IMR-90 (cell line): ENCODE results near the gene SARDH. TPM values are rescaled to one million over a fixed set of nuclear protein-coding genes. Genes with fewer than 3 reads are reported as not detected.

Source experiments
- ATAC-seq: fragments of 200-7000 bp; cut with Tn5 transposase; 2 replicates; pipeline ENCODE4 v1.9.1; 2020; ENCODE audit warnings: low read depth, mild to moderate bottlenecking, moderate library complexity
- BruUV-seq: library from RNA; stranded (reverse); fragments of 400-500 nt; replicated peaks from 2 replicates; lab custom pipeline; 2021; lab: Mats Ljungman, UMichigan
- CTCF ChIA-PET: fragments of 300-600 bp; formaldehyde crosslinking; extraction: SDS; loops from one replicate; lab custom pipeline; 2021; ENCODE audit warnings: antibody characterized with exemption; lab: Yijun Ruan, JAX
- POLR2A ChIA-PET: fragments of 300-600 bp; sonication (Branson Sonifier 250); formaldehyde crosslinking; loops from one replicate; lab custom pipeline; 2022; ENCODE audit warnings: antibody characterized with exemption; ENCODE audit not compliant: unreplicated experiment; lab: Charles Lee
- DNase-seq: peaks from one replicate; pipeline ENCODE4 v3.0.0; 2013
- H2AFZ ChIP-seq: replicated peaks from 2 replicates; pipeline ENCODE3; 2013; ENCODE audit warnings: low read length, mild to moderate bottlenecking; ENCODE audit not compliant: poor library complexity
- H2AK5ac ChIP-seq: 2 replicates; pipeline ENCODE4 v1.6.1; 2013; ENCODE audit warnings: low read depth, low read length, inconsistent platforms
- H2AK9ac ChIP-seq: replicated peaks from 2 replicates; pipeline ENCODE3; 2013; ENCODE audit warnings: mild to moderate bottlenecking, low read depth, low read length, moderate library complexity; ENCODE audit not compliant: poor library complexity
- H2BK120ac ChIP-seq: 2 replicates; pipeline ENCODE4 v1.6.1; 2013; ENCODE audit warnings: low read depth, low read length, inconsistent platforms
- H2BK15ac ChIP-seq: 3 replicates; pipeline ENCODE4 v1.6.1; 2013; ENCODE audit warnings: low read depth, low read length, inconsistent platforms
- H2BK20ac ChIP-seq: 2 replicates; pipeline ENCODE4 v1.6.1; 2013; ENCODE audit warnings: low read depth, mild to moderate bottlenecking, inconsistent platforms, low read length, moderate library complexity
- H2BK5ac ChIP-seq: 2 replicates; pipeline ENCODE4 v1.6.1; 2013; ENCODE audit warnings: mild to moderate bottlenecking, low read depth, low read length, inconsistent platforms; ENCODE audit not compliant: poor library complexity, severe bottlenecking
- H3K14ac ChIP-seq: replicated peaks from 2 replicates; pipeline ENCODE4 v1.6.1; 2013; ENCODE audit warnings: low read depth, low read length, inconsistent platforms
- H3K18ac ChIP-seq: 2 replicates; pipeline ENCODE4 v1.6.1; 2013; ENCODE audit warnings: low read depth, low read length, control low read depth
- H3K23ac ChIP-seq: 2 replicates; pipeline ENCODE4 v1.6.1; 2013; ENCODE audit warnings: low read depth, low read length, inconsistent platforms
- H3K27ac ChIP-seq: 2 replicates; pipeline ENCODE4 v1.5.1; 2013; ENCODE audit warnings: mild to moderate bottlenecking, control low read depth, low read length; ENCODE audit not compliant: insufficient read depth
- H3K27me3 ChIP-seq: 2 replicates; pipeline ENCODE4 v1.6.1; 2013; ENCODE audit warnings: low read length; ENCODE audit not compliant: control insufficient read depth, insufficient read depth
- H3K36me3 ChIP-seq: 2 replicates; pipeline ENCODE4 v1.6.1; 2013; ENCODE audit warnings: low read length, mixed read lengths; ENCODE audit not compliant: control insufficient read depth, insufficient read depth
- H3K4ac ChIP-seq: 2 replicates; pipeline ENCODE4 v1.6.1; 2013; ENCODE audit warnings: low read depth, low read length, inconsistent platforms
- H3K4me1 ChIP-seq: 2 replicates; pipeline ENCODE4 v1.6.1; 2013; ENCODE audit warnings: low read length, mixed read lengths; ENCODE audit not compliant: control insufficient read depth, insufficient read depth
- H3K4me2 ChIP-seq: 2 replicates; pipeline ENCODE4 v1.6.1; 2013; ENCODE audit warnings: low read depth, mild to moderate bottlenecking, control low read depth, low read length, moderate library complexity
- H3K4me3 ChIP-seq: 2 replicates; pipeline ENCODE4 v1.5.1; 2013; ENCODE audit warnings: low read depth, mild to moderate bottlenecking, control low read depth, low read length, moderate library complexity; ENCODE audit not compliant: insufficient read depth
- H3K56ac ChIP-seq: 2 replicates; pipeline ENCODE4 v1.6.1; 2013; ENCODE audit warnings: low read length, inconsistent platforms; ENCODE audit not compliant: insufficient read depth; ENCODE audit errors: extremely low read depth
- H3K79me1 ChIP-seq, 2 experiments: 2 replicates each; pipeline ENCODE4 v1.6.1; 2013; ENCODE audit warnings: low read length in 2 of 2, inconsistent platforms in 1 of 2, low read depth in 1 of 2
- H3K9ac ChIP-seq: 2 replicates; pipeline ENCODE4 v1.6.1; 2013; ENCODE audit warnings: low read depth, low read length, control low read depth
- H3K9me1 ChIP-seq: 2 replicates; pipeline ENCODE4 v1.6.1; 2013; ENCODE audit warnings: low read length, inconsistent platforms; ENCODE audit not compliant: insufficient read depth
- H3K9me3 ChIP-seq: 2 replicates; pipeline ENCODE4 v1.6.1; 2013; ENCODE audit warnings: low read length; ENCODE audit not compliant: control insufficient read depth, insufficient read depth
- H4K20me1 ChIP-seq: 2 replicates; pipeline ENCODE4 v1.6.1; 2013; ENCODE audit warnings: low read length, inconsistent platforms; ENCODE audit not compliant: insufficient read depth
- H4K5ac ChIP-seq: 2 replicates; pipeline ENCODE4 v1.6.1; 2013; ENCODE audit warnings: mild to moderate bottlenecking, low read depth, low read length, control low read depth
- H4K8ac ChIP-seq, 2 experiments: 2 replicates each; pipeline ENCODE4 v1.6.1; 2013; ENCODE audit warnings: low read depth in 2 of 2, low read length in 2 of 2, control low read depth in 1 of 2, inconsistent platforms in 1 of 2
- H4K91ac ChIP-seq: 2 replicates; pipeline ENCODE4 v1.6.1; 2013; ENCODE audit warnings: low read depth, low read length, inconsistent platforms; ENCODE audit not compliant: insufficient read depth
- BHLHE40 ChIP-seq: fragments of 150-350 bp; IDR thresholded peaks from 2 replicates; pipeline ENCODE4 v1.6.1; 2016; ENCODE audit warnings: mild to moderate bottlenecking, low read depth, low read length
- CEBPB ChIP-seq: IDR thresholded peaks from 2 replicates; pipeline ENCODE4 v1.6.1; 2012; ENCODE audit warnings: low read depth, low read length, improper control_type of control experiment
- CHD1 ChIP-seq: IDR thresholded peaks from 2 replicates; pipeline ENCODE4 v1.6.1; 2012; ENCODE audit warnings: low read depth, low read length, improper control_type of control experiment
- FOS ChIP-seq: fragments of 150-350 bp; IDR thresholded peaks from 2 replicates; pipeline ENCODE4 v1.6.1; 2016; ENCODE audit warnings: low read depth, low read length
- MXI1 ChIP-seq: IDR thresholded peaks from 2 replicates; pipeline ENCODE4 v1.6.1; 2012; ENCODE audit warnings: low read depth, mild to moderate bottlenecking, low read length, moderate library complexity, borderline replicate concordance
- POLR2A ChIP-seq: IDR thresholded peaks from 2 replicates; pipeline ENCODE4 v1.6.1; 2012; ENCODE audit warnings: mild to moderate bottlenecking, low read depth, low read length
- RAD21 ChIP-seq: IDR thresholded peaks from 2 replicates; pipeline ENCODE4 v1.6.1; 2012; ENCODE audit warnings: low read length, improper control_type of control experiment
- RFX5 ChIP-seq: IDR thresholded peaks from 2 replicates; pipeline ENCODE4 v1.8.0; 2012; ENCODE audit warnings: low read depth, mild to moderate bottlenecking, low read length, moderate library complexity
- SMC3 ChIP-seq: fragments of 150-350 bp; IDR thresholded peaks from 2 replicates; pipeline ENCODE4 v1.6.1; 2016; ENCODE audit warnings: low read depth, mild to moderate bottlenecking, antibody characterized with exemption, low read length, moderate library complexity
- WGBS, 2 experiments: methylation state at CpG; one replicate each; pipeline versions ENCODE4 v1.1.5 to v1.1.7; 2013; ENCODE audit warnings: missing lambda C conversion rate in 2 of 2; ENCODE audit not compliant: insufficient read length in 1 of 2; ENCODE audit errors: extremely low coverage in 2 of 2; 5-methylcytosine and 5-hydroxymethylcytosine counted together
- dilution Hi-C: fragments of 300-500 bp; cut with HindIII; formaldehyde crosslinking; loops from one replicate; pipeline ENCODE4 v1.14.3; 2018; ENCODE audit warnings: low sequenced_read_pairs; ENCODE audit not compliant: unreplicated experiment
- in situ Hi-C: fragments of 300-500 bp; cut with MboI; formaldehyde crosslinking; loops from 3 replicates; pipeline ENCODE4 v1.14.3; 2019; ENCODE audit warnings: low sequenced_read_pairs, inconsistent platforms, mixed read lengths
- intact Hi-C: fragments of 100-400 bp; cut with micrococcal nuclease; formaldehyde crosslinking; loops from 2 replicates; pipeline ENCODE4 v1.10.0; 2022
- polyA plus RNA-seq, 3 experiments: library from polyadenylated mRNA; depleted of rRNA; stranded (reverse); fragments of >200 nt; gene quantifications; 2 replicates each; pipeline ENCODE4 v1.2.3, GENCODE V29; 2012; ENCODE audit warnings: low replicate concordance in 1 of 3
- total RNA-seq: library from RNA; depleted of rRNA; stranded (reverse); fragments of >200 nt; gene quantifications from 2 replicates; pipeline ENCODE4 v1.2.3, GENCODE V29; 2012
- TF ChIP-seq, protein P1 (sequence below): conservative IDR thresholded peaks from 2 replicates; pipeline ENCODE4 v1.5.1; 2012; ENCODE audit warnings: mild to moderate bottlenecking, low read depth, low read length, improper control_type of control experiment
- TF ChIP-seq, protein P2 (sequence below): fragments of 150-350 bp; IDR thresholded peaks from 2 replicates; pipeline ENCODE4 v1.6.1; 2017; ENCODE audit warnings: mild to moderate bottlenecking, antibody characterized with exemption, low read length, low read depth

SARDH gene
- total and polyA plus RNA-seq, 2 of the 4 experiments (the other 2 are of a cell fraction), result 5.0 to 7.5 TPM

DNA sequence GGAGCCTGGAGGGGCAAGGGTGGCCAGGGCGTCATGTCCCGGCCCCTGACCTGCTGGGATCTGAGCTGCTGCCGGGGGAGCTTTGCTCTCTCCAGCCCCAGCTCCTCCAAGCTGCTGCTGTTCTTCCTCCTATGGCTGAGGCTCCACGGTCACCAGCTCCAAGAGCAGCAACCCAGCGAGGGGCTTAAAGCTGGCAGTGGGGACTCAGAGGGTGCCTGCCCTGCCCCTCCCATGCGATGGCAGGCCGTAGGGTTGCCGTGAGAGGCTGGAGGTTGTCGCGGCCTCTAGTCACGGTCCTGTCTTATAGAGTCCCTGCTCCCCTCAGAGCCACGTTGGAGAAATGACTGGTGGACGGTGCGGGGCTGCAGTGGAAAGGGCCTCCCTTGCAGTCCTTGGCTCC is 82.5 kb downstream of the SARDH start:
- no peaks in the 10 kb centered on the region for H3K36me3 ChIP-seq
- H3K9ac ChIP-seq, result no peak overlapping the region
- in situ Hi-C loops (no loop called here), dilution Hi-C loops (no loop called here), intact Hi-C loops (no loop called here)
- H3K79me1 ChIP-seq, result no peaks in the 10 kb centered on the region
- ATAC-seq (no peak), DNase-seq (no peak)
- CTCF ChIA-PET, result no interaction called here
- no peaks in the 10 kb centered on the region for H3K9me3 ChIP-seq
- H3K23ac ChIP-seq, result no peak overlapping the region
- H3K27me3 ChIP-seq, result peaks cover 40% of the 10 kb centered on the region
- POLR2A ChIA-PET, result no interaction called here
- H2BK20ac ChIP-seq, result no peak overlapping the region
- H4K8ac ChIP-seq, result no peak overlapping the region
- H3K4me1 ChIP-seq, result 0 out of 2 replicates have a peak, but pooled peaks cover 1% of the 10 kb centered on the region
- H2BK5ac ChIP-seq, result no peak overlapping the region
- no peak overlapping the region for H3K18ac ChIP-seq
- no peak overlapping the region for H3K27ac ChIP-seq
- no peak overlapping the region for H2AK9ac ChIP-seq
- H3K9me1 ChIP-seq, result no peaks in the 10 kb centered on the region
- no peak overlapping the region for H3K4me3 ChIP-seq
- WGBS, 2 experiments, result 72% methylated on average over 9 of the region's 14 CpGs; no CpG with 5 or more reads in 1 of the 2 experiments
- no peaks in the 10 kb centered on the region for H4K20me1 ChIP-seq
- no peak overlapping the region for H4K91ac ChIP-seq
- no peak overlapping the region for H3K14ac ChIP-seq
- TF ChIP-seq CEBPB (no peak), RFX5 (no peak), POLR2A (no peak), SMC3 (no peak), RAD21 (no peak), CHD1 (no peak), BHLHE40 (no peak), MXI1 (no peak), FOS (no peak)
- TF ChIP-seq, protein P1, sequence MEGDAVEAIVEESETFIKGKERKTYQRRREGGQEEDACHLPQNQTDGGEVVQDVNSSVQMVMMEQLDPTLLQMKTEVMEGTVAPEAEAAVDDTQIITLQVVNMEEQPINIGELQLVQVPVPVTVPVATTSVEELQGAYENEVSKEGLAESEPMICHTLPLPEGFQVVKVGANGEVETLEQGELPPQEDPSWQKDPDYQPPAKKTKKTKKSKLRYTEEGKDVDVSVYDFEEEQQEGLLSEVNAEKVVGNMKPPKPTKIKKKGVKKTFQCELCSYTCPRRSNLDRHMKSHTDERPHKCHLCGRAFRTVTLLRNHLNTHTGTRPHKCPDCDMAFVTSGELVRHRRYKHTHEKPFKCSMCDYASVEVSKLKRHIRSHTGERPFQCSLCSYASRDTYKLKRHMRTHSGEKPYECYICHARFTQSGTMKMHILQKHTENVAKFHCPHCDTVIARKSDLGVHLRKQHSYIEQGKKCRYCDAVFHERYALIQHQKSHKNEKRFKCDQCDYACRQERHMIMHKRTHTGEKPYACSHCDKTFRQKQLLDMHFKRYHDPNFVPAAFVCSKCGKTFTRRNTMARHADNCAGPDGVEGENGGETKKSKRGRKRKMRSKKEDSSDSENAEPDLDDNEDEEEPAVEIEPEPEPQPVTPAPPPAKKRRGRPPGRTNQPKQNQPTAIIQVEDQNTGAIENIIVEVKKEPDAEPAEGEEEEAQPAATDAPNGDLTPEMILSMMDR, result no peak
- TF ChIP-seq, protein P2, sequence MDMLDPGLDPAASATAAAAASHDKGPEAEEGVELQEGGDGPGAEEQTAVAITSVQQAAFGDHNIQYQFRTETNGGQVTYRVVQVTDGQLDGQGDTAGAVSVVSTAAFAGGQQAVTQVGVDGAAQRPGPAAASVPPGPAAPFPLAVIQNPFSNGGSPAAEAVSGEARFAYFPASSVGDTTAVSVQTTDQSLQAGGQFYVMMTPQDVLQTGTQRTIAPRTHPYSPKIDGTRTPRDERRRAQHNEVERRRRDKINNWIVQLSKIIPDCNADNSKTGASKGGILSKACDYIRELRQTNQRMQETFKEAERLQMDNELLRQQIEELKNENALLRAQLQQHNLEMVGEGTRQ, result no peak
- BruUV-seq, result no TSS peak
- H2BK15ac ChIP-seq, result no peak overlapping the region
- H2BK120ac ChIP-seq, result no peak overlapping the region
- no peak overlapping the region for H3K56ac ChIP-seq
- no peak overlapping the region for H4K5ac ChIP-seq
- H2AK5ac ChIP-seq, result no peak overlapping the region
- H3K4me2 ChIP-seq, result no peak overlapping the region
- no peak overlapping the region for H3K4ac ChIP-seq
- H2AFZ ChIP-seq, result no peak overlapping the region
